Left lobe of liver (tissue), 2 donors: Measurements from ENCODE around the gene ABHD17A. TPM values are rescaled to one million over a fixed set of nuclear protein-coding genes. Genes with fewer than 3 reads are reported as not detected.

ENCODE experiments used
- ATAC-seq: fragments of 200-7000 bp; cut with Tn5 transposase; one replicate; pipeline ENCODE4 v1.9.1; 2020; ENCODE audit warnings: mild to moderate bottlenecking, moderate library complexity
- DNase-seq: peaks from one replicate; pipeline ENCODE4 v3.0.0-alpha.2; 2020; ENCODE audit warnings: low spot score
- total RNA-seq: library from RNA; stranded (reverse); gene quantifications from one replicate; pipeline ENCODE4 v1.2.1, GENCODE V29; 2021
- donor health status: DM: no; HTN: no; CAD: no; lungs with moderate emphysema.
- donor health status: DM: no; HTN: yes; CAD: no.

Gene ABHD17A
- total RNA-seq, 1 donor from 2014 or later = 29.4 TPM

GRCh38 chr19:1841209-1841924, 43.9 kb downstream of the ABHD17A start:
- no peak for DNase-seq
- ATAC-seq = no peak

GRCh38 chr19:1840541-1841115, 44.7 kb downstream of the ABHD17A start:
- peak; percentile 56 for ATAC-seq

GRCh38 chr19:1839658-1840540, 45.4 kb downstream of the ABHD17A start:
- peak; percentile 93 for DNase-seq

More at GRCh38 chr19:1840541-1841115, 44.7 kb downstream of the ABHD17A start:
- DNase-seq = peak; percentile 77

GRCh38 chr19:1837625-1838105, 47.6 kb downstream of the ABHD17A start:
- ATAC-seq (peak; percentile 45), DNase-seq (peak; percentile 78)

More at GRCh38 chr19:1839658-1840540, 45.4 kb downstream of the ABHD17A start:
- ATAC-seq = peak; percentile 79

GRCh38 chr19:1837222-1837565, 48.1 kb downstream of the ABHD17A start:
- ATAC-seq (no peak), DNase-seq (no peak)

- DNase-seq (no peak), ATAC-seq (no peak)
Measured at GRCh38 chr19:1836458-1837221, 48.7 kb downstream of the ABHD17A start.

- peak; percentile 93 for DNase-seq
- ATAC-seq = peak; percentile 76
Measured at GRCh38 chr19:1833540-1833939, 51.8 kb downstream of the ABHD17A start.

- ATAC-seq = no peak
- no peak for DNase-seq
Measured at GRCh38 chr19:1832046-1832663, 53.1 kb downstream of the ABHD17A start.

GRCh38 chr19:1830978-1831377, 54.3 kb downstream of the ABHD17A start:
- ATAC-seq = no peak
- no peak for DNase-seq

- no peak for ATAC-seq
Measured at GRCh38 chr19:1830568-1830967, 54.7 kb downstream of the ABHD17A start.

GRCh38 chr19:1829958-1830357, 55.3 kb downstream of the ABHD17A start:
- no peak for ATAC-seq
- no peak for DNase-seq

More at GRCh38 chr19:1830568-1830967, 54.7 kb downstream of the ABHD17A start:
- no peak for DNase-seq

GRCh38 chr19:1828279-1829238, 56.7 kb downstream of the ABHD17A start:
- no peak for ATAC-seq

GRCh38 chr19:1827566-1828278, 57.6 kb downstream of the ABHD17A start:
- peak; percentile 41 for ATAC-seq
- DNase-seq = no peak

More at GRCh38 chr19:1828279-1829238, 56.7 kb downstream of the ABHD17A start:
- no peak for DNase-seq

Other genes starting within 250 kb of the ABHD17A start
- gene TCF3, start 232.9 kb downstream of the ABHD17A start, total RNA-seq = 14.2 TPM
- gene ONECUT3, start 132.0 kb downstream of the ABHD17A start, total RNA-seq = 0.03 TPM
- 1.4 TPM for gene ATP8B3, start 73.2 kb downstream of the ABHD17A start, total RNA-seq
- gene REXO1, start 37.0 kb downstream of the ABHD17A start, total RNA-seq = 19.3 TPM
- gene KLF16, start 21.9 kb downstream of the ABHD17A start, total RNA-seq = 11.9 TPM
- gene ADAT3, start 19.9 kb upstream of the ABHD17A start, total RNA-seq = 4.5 TPM
- gene SCAMP4, start 19.9 kb upstream of the ABHD17A start, total RNA-seq = 23.9 TPM
- 21.8 TPM for gene CSNK1G2, start 55.7 kb upstream of the ABHD17A start, total RNA-seq
- 25.9 TPM for gene BTBD2, start 130.2 kb upstream of the ABHD17A start, total RNA-seq
- gene MKNK2, start 165.7 kb upstream of the ABHD17A start, total RNA-seq = 149 TPM
- 11.2 TPM for gene MOB3A, start 210.8 kb upstream of the ABHD17A start, total RNA-seq
- gene IZUMO4, start 211.4 kb upstream of the ABHD17A start, total RNA-seq = 5.2 TPM